Measurements from ENCODE around the gene KLC1. TPM values are rescaled to one million over a fixed set of nuclear protein-coding genes. Genes with fewer than 3 reads are reported as not detected.

Gene KLC1
- total and polyA plus RNA-seq, 4 donors: 22.9 to 131 (median 46.0) TPM

DNA sequence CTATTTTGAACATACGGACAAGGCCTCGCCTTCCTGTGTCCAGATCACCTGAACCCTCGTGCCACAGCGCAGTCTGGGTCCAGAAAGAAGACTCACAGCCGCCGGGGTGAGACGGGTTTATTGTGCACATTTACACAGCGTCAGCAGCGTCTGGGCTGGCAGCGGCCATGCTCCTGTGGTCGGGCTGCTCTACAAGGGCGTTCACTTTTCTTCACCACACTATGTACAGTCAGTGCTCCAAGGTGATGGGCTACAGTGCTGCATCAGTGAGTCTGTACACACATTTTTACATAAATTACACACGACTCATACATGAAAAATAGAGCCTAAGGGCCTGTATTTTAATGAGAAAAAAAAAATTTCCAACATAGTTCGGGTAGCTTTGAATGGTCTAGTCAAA lies 104.6 kb downstream of the KLC1 start:
- Histone ChIP-seq H3K27me3 (ENCODE audit: control insufficient read depth in 4 of 4, insufficient read depth in 4 of 4, low read length in 3 of 4) (no peaks in the 10 kb centered on the region), H3K36me3 (ENCODE audit: control insufficient read depth in 4 of 4, insufficient read depth in 3 of 4, low read depth in 1 of 4, low read length in 3 of 4) (peaks cover 4 to 38% (median 22%) of the 10 kb centered on the region in 4 donors), H3K4me1 (ENCODE audit: control insufficient read depth in 4 of 4, insufficient read depth in 4 of 4, low read length in 3 of 4) (peaks cover 0 to 13% (median 7%) of the 10 kb centered on the region in 4 donors), H3K9ac (ENCODE audit: low read depth in 1 of 2, low read length in 2 of 2) (no peak overlapping the region), H3K9me3 (ENCODE audit: control insufficient read depth in 4 of 4, low read length in 3 of 4) (no peaks in the 10 kb centered on the region), H3K4me3 (ENCODE audit: low read depth in 1 of 3, low read length in 3 of 3) (no peak overlapping the region), H3K27ac (ENCODE audit: low read depth in 1 of 2, low read length in 2 of 2) (no peak overlapping the region)
- TF ChIP-seq, protein P1, sequence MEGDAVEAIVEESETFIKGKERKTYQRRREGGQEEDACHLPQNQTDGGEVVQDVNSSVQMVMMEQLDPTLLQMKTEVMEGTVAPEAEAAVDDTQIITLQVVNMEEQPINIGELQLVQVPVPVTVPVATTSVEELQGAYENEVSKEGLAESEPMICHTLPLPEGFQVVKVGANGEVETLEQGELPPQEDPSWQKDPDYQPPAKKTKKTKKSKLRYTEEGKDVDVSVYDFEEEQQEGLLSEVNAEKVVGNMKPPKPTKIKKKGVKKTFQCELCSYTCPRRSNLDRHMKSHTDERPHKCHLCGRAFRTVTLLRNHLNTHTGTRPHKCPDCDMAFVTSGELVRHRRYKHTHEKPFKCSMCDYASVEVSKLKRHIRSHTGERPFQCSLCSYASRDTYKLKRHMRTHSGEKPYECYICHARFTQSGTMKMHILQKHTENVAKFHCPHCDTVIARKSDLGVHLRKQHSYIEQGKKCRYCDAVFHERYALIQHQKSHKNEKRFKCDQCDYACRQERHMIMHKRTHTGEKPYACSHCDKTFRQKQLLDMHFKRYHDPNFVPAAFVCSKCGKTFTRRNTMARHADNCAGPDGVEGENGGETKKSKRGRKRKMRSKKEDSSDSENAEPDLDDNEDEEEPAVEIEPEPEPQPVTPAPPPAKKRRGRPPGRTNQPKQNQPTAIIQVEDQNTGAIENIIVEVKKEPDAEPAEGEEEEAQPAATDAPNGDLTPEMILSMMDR (IDR thresholded peaks at IDR 0.05; ENCODE audit: low read depth, low read length, missing input control): no peak
- no peak for TF ChIP-seq EGR1 (IDR thresholded peaks at IDR 0.05; ENCODE audit: low read depth in 2 of 2)
- TF ChIP-seq, protein P2, sequence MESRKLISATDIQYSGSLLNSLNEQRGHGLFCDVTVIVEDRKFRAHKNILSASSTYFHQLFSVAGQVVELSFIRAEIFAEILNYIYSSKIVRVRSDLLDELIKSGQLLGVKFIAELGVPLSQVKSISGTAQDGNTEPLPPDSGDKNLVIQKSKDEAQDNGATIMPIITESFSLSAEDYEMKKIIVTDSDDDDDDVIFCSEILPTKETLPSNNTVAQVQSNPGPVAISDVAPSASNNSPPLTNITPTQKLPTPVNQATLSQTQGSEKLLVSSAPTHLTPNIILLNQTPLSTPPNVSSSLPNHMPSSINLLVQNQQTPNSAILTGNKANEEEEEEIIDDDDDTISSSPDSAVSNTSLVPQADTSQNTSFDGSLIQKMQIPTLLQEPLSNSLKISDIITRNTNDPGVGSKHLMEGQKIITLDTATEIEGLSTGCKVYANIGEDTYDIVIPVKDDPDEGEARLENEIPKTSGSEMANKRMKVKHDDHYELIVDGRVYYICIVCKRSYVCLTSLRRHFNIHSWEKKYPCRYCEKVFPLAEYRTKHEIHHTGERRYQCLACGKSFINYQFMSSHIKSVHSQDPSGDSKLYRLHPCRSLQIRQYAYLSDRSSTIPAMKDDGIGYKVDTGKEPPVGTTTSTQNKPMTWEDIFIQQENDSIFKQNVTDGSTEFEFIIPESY (IDR thresholded peaks at IDR 0.05): no peak
- TF ChIP-seq RXRA (IDR thresholded peaks at IDR 0.05): no peak
- no peak for TF ChIP-seq HNF4A (conservative IDR thresholded peaks at IDR 0.05)
- TF ChIP-seq, protein P3, sequence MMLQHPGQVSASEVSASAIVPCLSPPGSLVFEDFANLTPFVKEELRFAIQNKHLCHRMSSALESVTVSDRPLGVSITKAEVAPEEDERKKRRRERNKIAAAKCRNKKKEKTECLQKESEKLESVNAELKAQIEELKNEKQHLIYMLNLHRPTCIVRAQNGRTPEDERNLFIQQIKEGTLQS (IDR thresholded peaks at IDR 0.05): no peak
- TF ChIP-seq HNF4G (IDR thresholded peaks at IDR 0.05): no peak
- no peak for TF ChIP-seq RAD21 (IDR thresholded peaks at IDR 0.05)
- WGBS: 94% methylated on average over 14 of the region's 14 CpGs
- no peak for DNase-seq (ENCODE audit: low spot score)

DNA sequence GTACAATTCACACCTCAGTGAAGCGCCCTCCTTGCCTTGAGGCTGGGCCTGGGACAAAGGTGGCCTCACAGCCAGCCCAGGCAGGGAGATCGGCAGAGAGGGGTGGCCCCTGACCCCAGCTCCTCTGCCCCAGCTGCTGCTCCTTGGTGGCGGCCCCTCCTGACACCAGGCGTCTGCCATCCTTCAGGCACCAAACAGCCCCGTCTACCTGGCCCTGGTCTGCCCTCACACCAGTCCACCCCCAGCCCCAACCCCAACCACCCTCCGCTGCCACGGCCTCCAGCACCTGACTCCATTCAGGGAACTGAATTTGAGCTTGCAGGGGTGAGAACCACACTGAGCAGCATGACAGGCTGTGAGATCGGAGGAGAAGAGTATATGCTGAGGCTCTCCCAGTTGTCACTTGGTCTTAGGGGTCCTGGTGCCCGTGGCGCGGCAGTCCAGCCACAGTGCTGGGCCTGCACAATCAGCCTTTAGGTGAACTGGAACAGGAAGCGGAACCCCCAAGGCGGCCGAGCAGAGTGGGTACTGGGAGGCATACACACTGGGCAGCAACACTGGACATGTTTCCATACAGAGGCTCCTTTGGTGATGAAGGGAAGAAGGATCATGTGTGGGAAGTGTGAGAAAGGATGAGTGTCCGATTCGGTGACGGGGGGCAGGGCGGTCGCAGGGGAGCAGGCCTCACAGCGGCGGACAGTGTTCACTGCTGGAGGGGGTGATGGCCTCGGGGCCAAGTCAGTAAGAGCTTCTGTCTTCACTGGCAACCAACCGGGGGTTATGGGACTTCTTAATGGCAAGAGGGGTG lies 105.3 kb downstream of the KLC1 start:
- Histone ChIP-seq H3K27ac (ENCODE audit: low read depth in 1 of 2, low read length in 2 of 2) (no peak overlapping the region), H3K4me1 (ENCODE audit: control insufficient read depth in 4 of 4, insufficient read depth in 4 of 4, low read length in 3 of 4) (peaks cover 0 to 13% (median 7%) of the 10 kb centered on the region in 4 donors), H3K9me3 (ENCODE audit: control insufficient read depth in 4 of 4, low read length in 3 of 4) (no peaks in the 10 kb centered on the region), H3K4me3 (ENCODE audit: low read depth in 1 of 3, low read length in 3 of 3) (no peak overlapping the region), H3K27me3 (ENCODE audit: control insufficient read depth in 4 of 4, insufficient read depth in 4 of 4, low read length in 3 of 4) (no peaks in the 10 kb centered on the region), H3K36me3 (ENCODE audit: control insufficient read depth in 4 of 4, insufficient read depth in 3 of 4, low read depth in 1 of 4, low read length in 3 of 4) (peaks cover 4 to 37% (median 18%) of the 10 kb centered on the region in 4 donors), H3K9ac (ENCODE audit: low read depth in 1 of 2, low read length in 2 of 2) (no peak overlapping the region)
- DNase-seq (ENCODE audit: low spot score): no peak
- no peak for TF ChIP-seq YY1 (IDR thresholded peaks at IDR 0.05)
- TF ChIP-seq, protein P1 (IDR thresholded peaks at IDR 0.05; ENCODE audit: low read depth, low read length, missing input control): no peak
- TF ChIP-seq GABPA (IDR thresholded peaks at IDR 0.05 in 1 of 2, conservative IDR thresholded peaks at IDR 0.05 in 1 of 2): no peak
- TF ChIP-seq TAF1 (conservative IDR thresholded peaks at IDR 0.05): no peak
- TF ChIP-seq HNF4A (conservative IDR thresholded peaks at IDR 0.05): no peak
- no peak for TF ChIP-seq HNF4G (IDR thresholded peaks at IDR 0.05)
- TF ChIP-seq, protein P3 (IDR thresholded peaks at IDR 0.05): no peak
- no peak for TF ChIP-seq NR2F2 (IDR thresholded peaks at IDR 0.05)
- TF ChIP-seq, protein P2 (IDR thresholded peaks at IDR 0.05): no peak
- no peak for TF ChIP-seq EGR1 (IDR thresholded peaks at IDR 0.05; ENCODE audit: low read depth in 2 of 2)
- TF ChIP-seq, protein P4, sequence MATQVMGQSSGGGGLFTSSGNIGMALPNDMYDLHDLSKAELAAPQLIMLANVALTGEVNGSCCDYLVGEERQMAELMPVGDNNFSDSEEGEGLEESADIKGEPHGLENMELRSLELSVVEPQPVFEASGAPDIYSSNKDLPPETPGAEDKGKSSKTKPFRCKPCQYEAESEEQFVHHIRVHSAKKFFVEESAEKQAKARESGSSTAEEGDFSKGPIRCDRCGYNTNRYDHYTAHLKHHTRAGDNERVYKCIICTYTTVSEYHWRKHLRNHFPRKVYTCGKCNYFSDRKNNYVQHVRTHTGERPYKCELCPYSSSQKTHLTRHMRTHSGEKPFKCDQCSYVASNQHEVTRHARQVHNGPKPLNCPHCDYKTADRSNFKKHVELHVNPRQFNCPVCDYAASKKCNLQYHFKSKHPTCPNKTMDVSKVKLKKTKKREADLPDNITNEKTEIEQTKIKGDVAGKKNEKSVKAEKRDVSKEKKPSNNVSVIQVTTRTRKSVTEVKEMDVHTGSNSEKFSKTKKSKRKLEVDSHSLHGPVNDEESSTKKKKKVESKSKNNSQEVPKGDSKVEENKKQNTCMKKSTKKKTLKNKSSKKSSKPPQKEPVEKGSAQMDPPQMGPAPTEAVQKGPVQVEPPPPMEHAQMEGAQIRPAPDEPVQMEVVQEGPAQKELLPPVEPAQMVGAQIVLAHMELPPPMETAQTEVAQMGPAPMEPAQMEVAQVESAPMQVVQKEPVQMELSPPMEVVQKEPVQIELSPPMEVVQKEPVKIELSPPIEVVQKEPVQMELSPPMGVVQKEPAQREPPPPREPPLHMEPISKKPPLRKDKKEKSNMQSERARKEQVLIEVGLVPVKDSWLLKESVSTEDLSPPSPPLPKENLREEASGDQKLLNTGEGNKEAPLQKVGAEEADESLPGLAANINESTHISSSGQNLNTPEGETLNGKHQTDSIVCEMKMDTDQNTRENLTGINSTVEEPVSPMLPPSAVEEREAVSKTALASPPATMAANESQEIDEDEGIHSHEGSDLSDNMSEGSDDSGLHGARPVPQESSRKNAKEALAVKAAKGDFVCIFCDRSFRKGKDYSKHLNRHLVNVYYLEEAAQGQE (IDR thresholded peaks at IDR 0.05): no peak
- TF ChIP-seq RXRA (IDR thresholded peaks at IDR 0.05): no peak
- no peak for TF ChIP-seq SP1 (IDR thresholded peaks at IDR 0.05)
- 92% methylated on average over 23 of the region's 23 CpGs for WGBS

Data from liver (tissue), 9 donors.